ENCODE data around the gene DOCK8. TPM values are rescaled to one million over a fixed set of nuclear protein-coding genes. Genes with fewer than 3 reads are reported as not detected.

Gene DOCK8
- total RNA-seq, 1 donor = 80.8 TPM

- Histone ChIP-seq H3K9me3 (ENCODE audit: low read depth, low read length) (no peaks in the 10 kb centered on the region), H3K4me3 (ENCODE audit: low read length) (no peak overlapping the region), H3K27me3 (ENCODE audit: insufficient read depth, low read length) (no peaks in the 10 kb centered on the region), H3K4me1 (ENCODE audit: insufficient read depth, low read length) (peaks cover 31% of the 10 kb centered on the region)
Measured at GRCh38 chr9:468766-469426, 254.2 kb downstream of the DOCK8 start.

GRCh38 chr9:469672-470551 lies 255.2 kb downstream of the DOCK8 start:
- Histone ChIP-seq H3K27me3 (ENCODE audit: insufficient read depth, low read length) (no peaks in the 10 kb centered on the region), H3K4me3 (ENCODE audit: low read length) (peak overlapping the region; percentile 57), H3K9me3 (ENCODE audit: low read depth, low read length) (no peaks in the 10 kb centered on the region), H3K4me1 (ENCODE audit: insufficient read depth, low read length) (peaks cover 31% of the 10 kb centered on the region)

- no peaks in the 10 kb centered on the region for H3K27me3 ChIP-seq (ENCODE audit: insufficient read depth, low read length)
- peaks cover 31% of the 10 kb centered on the region for H3K4me1 ChIP-seq (ENCODE audit: insufficient read depth, low read length)
- H3K9me3 ChIP-seq (ENCODE audit: low read depth, low read length) = no peaks in the 10 kb centered on the region
- peak overlapping the region; percentile 57 for H3K4me3 ChIP-seq (ENCODE audit: low read length)
Measured at GRCh38 chr9:470552-471194, 256.0 kb downstream of the DOCK8 start.

GRCh38 chr9:471320-471719 lies 256.7 kb downstream of the DOCK8 start:
- peaks cover 31% of the 10 kb centered on the region for H3K4me1 ChIP-seq (ENCODE audit: insufficient read depth, low read length)

GRCh38 chr9:472479-473075 lies 257.9 kb downstream of the DOCK8 start:
- Histone ChIP-seq H3K9me3 (ENCODE audit: low read depth, low read length) (no peaks in the 10 kb centered on the region), H3K4me3 (ENCODE audit: low read length) (no peak overlapping the region), H3K4me1 (ENCODE audit: insufficient read depth, low read length) (peaks cover 31% of the 10 kb centered on the region), H3K27me3 (ENCODE audit: insufficient read depth, low read length) (no peaks in the 10 kb centered on the region)

More at GRCh38 chr9:471320-471719, 256.7 kb downstream of the DOCK8 start:
- no peak overlapping the region for H3K4me3 ChIP-seq (ENCODE audit: low read length)
- H3K9me3 ChIP-seq (ENCODE audit: low read depth, low read length) = no peaks in the 10 kb centered on the region
- no peaks in the 10 kb centered on the region for H3K27me3 ChIP-seq (ENCODE audit: insufficient read depth, low read length)

- Histone ChIP-seq H3K4me1 (ENCODE audit: insufficient read depth, low read length) (no peaks in the 10 kb centered on the region), H3K9me3 (ENCODE audit: low read depth, low read length) (no peaks in the 10 kb centered on the region), H3K4me3 (ENCODE audit: low read length) (no peak overlapping the region), H3K27me3 (ENCODE audit: insufficient read depth, low read length) (no peaks in the 10 kb centered on the region)
Measured at GRCh38 chr9:477193-477592, 262.5 kb downstream of the DOCK8 start.

GRCh38 chr9:479304-479970 lies 264.8 kb downstream of the DOCK8 start:
- Histone ChIP-seq H3K9me3 (ENCODE audit: low read depth, low read length) (no peaks in the 10 kb centered on the region), H3K4me1 (ENCODE audit: insufficient read depth, low read length) (no peaks in the 10 kb centered on the region), H3K4me3 (ENCODE audit: low read length) (no peak overlapping the region), H3K27me3 (ENCODE audit: insufficient read depth, low read length) (no peaks in the 10 kb centered on the region)

- Histone ChIP-seq H3K4me3 (ENCODE audit: low read length) (no peak overlapping the region), H3K9me3 (ENCODE audit: low read depth, low read length) (no peaks in the 10 kb centered on the region), H3K27me3 (ENCODE audit: insufficient read depth, low read length) (no peaks in the 10 kb centered on the region), H3K4me1 (ENCODE audit: insufficient read depth, low read length) (no peaks in the 10 kb centered on the region)
Measured at GRCh38 chr9:479971-480350, 265.3 kb downstream of the DOCK8 start.

- H3K4me3 ChIP-seq (ENCODE audit: low read length) = no peak overlapping the region
- no peaks in the 10 kb centered on the region for H3K4me1 ChIP-seq (ENCODE audit: insufficient read depth, low read length)
- no peaks in the 10 kb centered on the region for H3K9me3 ChIP-seq (ENCODE audit: low read depth, low read length)
- no peaks in the 10 kb centered on the region for H3K27me3 ChIP-seq (ENCODE audit: insufficient read depth, low read length)
Measured at GRCh38 chr9:482739-483138, 268.1 kb downstream of the DOCK8 start.

- H3K27me3 ChIP-seq (ENCODE audit: insufficient read depth, low read length) = no peaks in the 10 kb centered on the region
- H3K9me3 ChIP-seq (ENCODE audit: low read depth, low read length) = no peaks in the 10 kb centered on the region
- no peak overlapping the region for H3K4me3 ChIP-seq (ENCODE audit: low read length)
- H3K4me1 ChIP-seq (ENCODE audit: insufficient read depth, low read length) = no peaks in the 10 kb centered on the region
Measured at GRCh38 chr9:486156-486555, 271.5 kb downstream of the DOCK8 start.

- H3K4me3 ChIP-seq (ENCODE audit: low read length) = no peak overlapping the region
- H3K27me3 ChIP-seq (ENCODE audit: insufficient read depth, low read length) = no peaks in the 10 kb centered on the region
- H3K9me3 ChIP-seq (ENCODE audit: low read depth, low read length) = no peaks in the 10 kb centered on the region
- no peaks in the 10 kb centered on the region for H3K4me1 ChIP-seq (ENCODE audit: insufficient read depth, low read length)
Measured at GRCh38 chr9:487429-487828, 272.8 kb downstream of the DOCK8 start.

GRCh38 chr9:488448-488847 lies 273.8 kb downstream of the DOCK8 start:
- no peaks in the 10 kb centered on the region for H3K27me3 ChIP-seq (ENCODE audit: insufficient read depth, low read length)
- no peak overlapping the region for H3K4me3 ChIP-seq (ENCODE audit: low read length)
- H3K4me1 ChIP-seq (ENCODE audit: insufficient read depth, low read length) = no peaks in the 10 kb centered on the region
- H3K9me3 ChIP-seq (ENCODE audit: low read depth, low read length) = no peaks in the 10 kb centered on the region

- no peaks in the 10 kb centered on the region for H3K27me3 ChIP-seq (ENCODE audit: insufficient read depth, low read length)
- H3K4me3 ChIP-seq (ENCODE audit: low read length) = no peak overlapping the region
- no peaks in the 10 kb centered on the region for H3K4me1 ChIP-seq (ENCODE audit: insufficient read depth, low read length)
- no peaks in the 10 kb centered on the region for H3K9me3 ChIP-seq (ENCODE audit: low read depth, low read length)
Measured at GRCh38 chr9:489198-490197, 274.8 kb downstream of the DOCK8 start.

- Histone ChIP-seq H3K9me3 (ENCODE audit: low read depth, low read length) (no peaks in the 10 kb centered on the region), H3K4me1 (ENCODE audit: insufficient read depth, low read length) (no peaks in the 10 kb centered on the region), H3K27me3 (ENCODE audit: insufficient read depth, low read length) (peaks cover 11% of the 10 kb centered on the region), H3K4me3 (ENCODE audit: low read length) (no peak overlapping the region)
Measured at GRCh38 chr9:494764-495163, 280.1 kb downstream of the DOCK8 start.
